ENCODE measurements around the gene JCAD.

DNA sequence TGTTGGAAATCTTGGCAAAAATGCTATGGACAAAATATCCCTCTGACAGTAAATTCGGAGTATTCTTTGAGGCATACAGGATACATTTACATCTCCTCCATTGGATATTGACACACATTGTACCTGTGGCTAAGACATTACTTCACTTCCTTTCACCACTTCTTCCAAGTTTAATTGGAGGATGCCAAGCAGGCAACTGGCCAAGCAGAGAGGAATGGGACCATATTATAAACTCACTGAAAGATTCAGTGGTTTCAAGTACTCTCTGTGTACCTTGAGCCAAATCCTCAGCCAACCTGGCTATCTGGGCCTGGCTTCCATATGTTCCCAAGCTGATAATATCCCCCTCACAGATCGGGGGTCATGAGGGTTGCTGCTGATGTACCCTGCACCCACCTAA lies 14.7 kb upstream of the JCAD start:
- TF ChIP-seq POLR2A (IDR thresholded peaks at IDR 0.05; ENCODE audit: low read depth, low read length), result no peak
- TF ChIP-seq, protein P1, sequence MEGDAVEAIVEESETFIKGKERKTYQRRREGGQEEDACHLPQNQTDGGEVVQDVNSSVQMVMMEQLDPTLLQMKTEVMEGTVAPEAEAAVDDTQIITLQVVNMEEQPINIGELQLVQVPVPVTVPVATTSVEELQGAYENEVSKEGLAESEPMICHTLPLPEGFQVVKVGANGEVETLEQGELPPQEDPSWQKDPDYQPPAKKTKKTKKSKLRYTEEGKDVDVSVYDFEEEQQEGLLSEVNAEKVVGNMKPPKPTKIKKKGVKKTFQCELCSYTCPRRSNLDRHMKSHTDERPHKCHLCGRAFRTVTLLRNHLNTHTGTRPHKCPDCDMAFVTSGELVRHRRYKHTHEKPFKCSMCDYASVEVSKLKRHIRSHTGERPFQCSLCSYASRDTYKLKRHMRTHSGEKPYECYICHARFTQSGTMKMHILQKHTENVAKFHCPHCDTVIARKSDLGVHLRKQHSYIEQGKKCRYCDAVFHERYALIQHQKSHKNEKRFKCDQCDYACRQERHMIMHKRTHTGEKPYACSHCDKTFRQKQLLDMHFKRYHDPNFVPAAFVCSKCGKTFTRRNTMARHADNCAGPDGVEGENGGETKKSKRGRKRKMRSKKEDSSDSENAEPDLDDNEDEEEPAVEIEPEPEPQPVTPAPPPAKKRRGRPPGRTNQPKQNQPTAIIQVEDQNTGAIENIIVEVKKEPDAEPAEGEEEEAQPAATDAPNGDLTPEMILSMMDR (IDR thresholded peaks at IDR 0.05 in 2 of 3, conservative IDR thresholded peaks at IDR 0.05 in 1 of 3; ENCODE audit: control insufficient read depth in 2 of 3, extremely low read depth in 1 of 3, insufficient read depth in 1 of 3, low read depth in 3 of 3, low read length in 3 of 3), result no peak
- TF ChIP-seq, protein P2, sequence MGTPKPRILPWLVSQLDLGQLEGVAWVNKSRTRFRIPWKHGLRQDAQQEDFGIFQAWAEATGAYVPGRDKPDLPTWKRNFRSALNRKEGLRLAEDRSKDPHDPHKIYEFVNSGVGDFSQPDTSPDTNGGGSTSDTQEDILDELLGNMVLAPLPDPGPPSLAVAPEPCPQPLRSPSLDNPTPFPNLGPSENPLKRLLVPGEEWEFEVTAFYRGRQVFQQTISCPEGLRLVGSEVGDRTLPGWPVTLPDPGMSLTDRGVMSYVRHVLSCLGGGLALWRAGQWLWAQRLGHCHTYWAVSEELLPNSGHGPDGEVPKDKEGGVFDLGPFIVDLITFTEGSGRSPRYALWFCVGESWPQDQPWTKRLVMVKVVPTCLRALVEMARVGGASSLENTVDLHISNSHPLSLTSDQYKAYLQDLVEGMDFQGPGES (IDR thresholded peaks at IDR 0.05), result no peak
- TF ChIP-seq SUPT20H (IDR thresholded peaks at IDR 0.05; ENCODE audit: borderline replicate concordance, control insufficient read depth, low read depth, low read length), result no peak

All from GM12878 (cell line).